Measurements from ENCODE around the gene IL24.
"Not testable (repeated sequence)": the region's sequence is repeated elsewhere in the genome, so short reads cannot be mapped to it uniquely, and the experiment has no call there.

Gene IL24

GRCh38 chr1:206897175-206897574 is at the start of gene IL24:
Gene IL24, plus strand, starts transcription at chr1:206897443. Its CDS starts 390 bp downstream, at chr1:206897833.
- TF ChIP-seq, protein P1, sequence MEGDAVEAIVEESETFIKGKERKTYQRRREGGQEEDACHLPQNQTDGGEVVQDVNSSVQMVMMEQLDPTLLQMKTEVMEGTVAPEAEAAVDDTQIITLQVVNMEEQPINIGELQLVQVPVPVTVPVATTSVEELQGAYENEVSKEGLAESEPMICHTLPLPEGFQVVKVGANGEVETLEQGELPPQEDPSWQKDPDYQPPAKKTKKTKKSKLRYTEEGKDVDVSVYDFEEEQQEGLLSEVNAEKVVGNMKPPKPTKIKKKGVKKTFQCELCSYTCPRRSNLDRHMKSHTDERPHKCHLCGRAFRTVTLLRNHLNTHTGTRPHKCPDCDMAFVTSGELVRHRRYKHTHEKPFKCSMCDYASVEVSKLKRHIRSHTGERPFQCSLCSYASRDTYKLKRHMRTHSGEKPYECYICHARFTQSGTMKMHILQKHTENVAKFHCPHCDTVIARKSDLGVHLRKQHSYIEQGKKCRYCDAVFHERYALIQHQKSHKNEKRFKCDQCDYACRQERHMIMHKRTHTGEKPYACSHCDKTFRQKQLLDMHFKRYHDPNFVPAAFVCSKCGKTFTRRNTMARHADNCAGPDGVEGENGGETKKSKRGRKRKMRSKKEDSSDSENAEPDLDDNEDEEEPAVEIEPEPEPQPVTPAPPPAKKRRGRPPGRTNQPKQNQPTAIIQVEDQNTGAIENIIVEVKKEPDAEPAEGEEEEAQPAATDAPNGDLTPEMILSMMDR (IDR thresholded peaks at IDR 0.05; ENCODE audit: low read depth, low read length): no peak
- no peak for TF ChIP-seq EZH2phosphoT487 (IDR thresholded peaks at IDR 0.05; ENCODE audit: low read depth)
- Histone ChIP-seq H3K27me3 (ENCODE audit: low read depth, low read length) (peaks cover 24% of the 10 kb centered on the region), H4K20me1 (ENCODE audit: insufficient read depth, low read length) (no peaks in the 10 kb centered on the region), H3K4me3 (ENCODE audit: low read length) (no peak within 1 kb of the TSS), H3K9me3 (ENCODE audit: insufficient read depth, low read length) (no peaks in the 10 kb centered on the region), H3K4me1 (ENCODE audit: low read length) (peaks cover 11% of the 10 kb centered on the region), H3K27ac (ENCODE audit: low read length) (no peak within 1 kb of the TSS), H3K4me2 (ENCODE audit: low read length) (no peak within 1 kb of the TSS), H3K9ac (ENCODE audit: low read length) (no peak within 1 kb of the TSS), H3K79me2 (ENCODE audit: low read length) (no peaks in the 10 kb centered on the region), H2AFZ (ENCODE audit: low read depth, low read length) (no peak within 1 kb of the TSS), H3K36me3 (replicated peaks; ENCODE audit: low read depth, low read length) (no peaks in the 10 kb centered on the region)

DNA sequence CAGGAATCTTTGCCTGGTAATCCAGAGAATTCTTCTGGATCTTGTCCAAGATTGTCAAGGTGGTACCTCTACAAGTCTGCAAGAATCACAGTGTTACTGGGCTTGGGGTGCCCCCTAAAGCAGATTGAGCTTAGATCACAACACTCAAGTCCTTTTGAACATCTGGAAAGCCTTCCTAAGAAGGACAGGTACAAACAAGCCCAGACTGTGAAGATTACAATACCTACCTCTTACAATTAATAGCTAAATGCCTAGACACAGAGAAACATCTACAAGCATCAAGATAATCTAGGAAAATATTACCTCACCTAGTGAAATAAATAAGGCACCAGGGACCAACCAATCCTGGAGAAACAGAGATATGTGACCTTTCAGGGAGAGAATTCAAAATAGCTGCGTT is 49.3 kb upstream of the IL24 start:
- no peak overlapping the region for H3K4me2 ChIP-seq (ENCODE audit: low read length)
- H3K27ac ChIP-seq (ENCODE audit: low read length): no peak overlapping the region
- H3K4me1 ChIP-seq (ENCODE audit: low read length): no peaks in the 10 kb centered on the region
- no peaks in the 10 kb centered on the region for H4K20me1 ChIP-seq (ENCODE audit: insufficient read depth, low read length)
- H2AFZ ChIP-seq (ENCODE audit: low read depth, low read length): no peak overlapping the region
- no peak overlapping the region for H3K9ac ChIP-seq (ENCODE audit: low read length)
- no peaks in the 10 kb centered on the region for H3K9me3 ChIP-seq (ENCODE audit: insufficient read depth, low read length)
- no peak overlapping the region for H3K4me3 ChIP-seq (ENCODE audit: low read length)
- H3K36me3 ChIP-seq (replicated peaks; ENCODE audit: low read depth, low read length): no peaks in the 10 kb centered on the region
- H3K27me3 ChIP-seq (ENCODE audit: low read depth, low read length): peaks cover 31% of the 10 kb centered on the region
- TF ChIP-seq, protein P1 (IDR thresholded peaks at IDR 0.05; ENCODE audit: low read depth, low read length): no peak
- TF ChIP-seq EZH2phosphoT487 (IDR thresholded peaks at IDR 0.05; ENCODE audit: low read depth): no peak
- no peaks in the 10 kb centered on the region for H3K79me2 ChIP-seq (ENCODE audit: low read length)

DNA sequence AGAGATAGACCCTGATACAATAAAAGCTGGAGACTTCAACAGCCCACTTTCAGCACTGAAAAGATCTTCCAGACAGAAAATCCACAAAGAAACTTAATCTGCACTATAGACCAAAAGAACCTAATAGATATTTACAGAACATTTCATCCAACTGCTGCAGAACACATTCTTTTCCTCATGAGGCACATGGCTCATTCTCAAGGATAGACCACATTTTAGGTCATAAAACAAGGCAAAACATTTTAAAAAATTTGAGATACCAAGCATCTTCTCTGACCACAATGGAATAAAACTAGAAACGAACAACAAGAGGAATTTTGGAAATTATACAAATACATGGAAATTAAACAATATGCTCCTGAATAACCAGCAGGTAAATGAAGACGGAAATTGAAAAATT is 46.8 kb upstream of the IL24 start:
- H3K4me3 ChIP-seq (ENCODE audit: low read length): no peak overlapping the region
- no peak overlapping the region for H3K4me2 ChIP-seq (ENCODE audit: low read length)
- no peaks in the 10 kb centered on the region for H4K20me1 ChIP-seq (ENCODE audit: insufficient read depth, low read length)
- H3K9me3 ChIP-seq (ENCODE audit: insufficient read depth, low read length): no peaks in the 10 kb centered on the region
- H3K27me3 ChIP-seq (ENCODE audit: low read depth, low read length): peaks cover 41% of the 10 kb centered on the region
- no peaks in the 10 kb centered on the region for H3K79me2 ChIP-seq (ENCODE audit: low read length)
- no peaks in the 10 kb centered on the region for H3K4me1 ChIP-seq (ENCODE audit: low read length)
- no peak overlapping the region for H3K27ac ChIP-seq (ENCODE audit: low read length)
- no peak overlapping the region for H3K9ac ChIP-seq (ENCODE audit: low read length)
- no peak overlapping the region for H2AFZ ChIP-seq (ENCODE audit: low read depth, low read length)
- TF ChIP-seq EZH2phosphoT487 (IDR thresholded peaks at IDR 0.05; ENCODE audit: low read depth): no peak
- TF ChIP-seq, protein P1 (IDR thresholded peaks at IDR 0.05; ENCODE audit: low read depth, low read length): no peak
- no peaks in the 10 kb centered on the region for H3K36me3 ChIP-seq (replicated peaks; ENCODE audit: low read depth, low read length)

GRCh38 chr1:206851341-206852010 is 45.8 kb upstream of the IL24 start:
- Histone ChIP-seq H2AFZ (ENCODE audit: low read depth, low read length) (no peak overlapping the region), H3K4me2 (ENCODE audit: low read length) (no peak overlapping the region), H3K9me3 (ENCODE audit: insufficient read depth, low read length) (no peaks in the 10 kb centered on the region), H4K20me1 (ENCODE audit: insufficient read depth, low read length) (no peaks in the 10 kb centered on the region), H3K79me2 (ENCODE audit: low read length) (no peaks in the 10 kb centered on the region), H3K4me1 (ENCODE audit: low read length) (no peaks in the 10 kb centered on the region), H3K9ac (ENCODE audit: low read length) (no peak overlapping the region), H3K27me3 (ENCODE audit: low read depth, low read length) (peaks cover 41% of the 10 kb centered on the region), H3K27ac (ENCODE audit: low read length) (no peak overlapping the region), H3K36me3 (replicated peaks; ENCODE audit: low read depth, low read length) (no peaks in the 10 kb centered on the region), H3K4me3 (ENCODE audit: low read length) (no peak overlapping the region)
- TF ChIP-seq, protein P1 (IDR thresholded peaks at IDR 0.05; ENCODE audit: low read depth, low read length): no peak
- TF ChIP-seq EZH2phosphoT487 (IDR thresholded peaks at IDR 0.05; ENCODE audit: low read depth): no peak

GRCh38 chr1:206852662-206853061 is 44.6 kb upstream of the IL24 start:
- H3K4me2 ChIP-seq (ENCODE audit: low read length); H3K4me1 ChIP-seq (ENCODE audit: low read length); H3K9ac ChIP-seq (ENCODE audit: low read length); H3K36me3 ChIP-seq (replicated peaks; ENCODE audit: low read depth, low read length); H2AFZ ChIP-seq (ENCODE audit: low read depth, low read length); H3K4me3 ChIP-seq (ENCODE audit: low read length); H3K9me3 ChIP-seq (ENCODE audit: insufficient read depth, low read length); H3K27ac ChIP-seq (ENCODE audit: low read length); H3K79me2 ChIP-seq (ENCODE audit: low read length); H4K20me1 ChIP-seq (ENCODE audit: insufficient read depth, low read length): not testable (repeated sequence)
- H3K27me3 ChIP-seq (ENCODE audit: low read depth, low read length): peaks cover 41% of the 10 kb centered on the region

GRCh38 chr1:206853696-206854095 is 43.5 kb upstream of the IL24 start:
- H3K9me3 ChIP-seq (ENCODE audit: insufficient read depth, low read length); H3K4me3 ChIP-seq (ENCODE audit: low read length); H3K4me1 ChIP-seq (ENCODE audit: low read length); H4K20me1 ChIP-seq (ENCODE audit: insufficient read depth, low read length); H3K9ac ChIP-seq (ENCODE audit: low read length); H3K36me3 ChIP-seq (replicated peaks; ENCODE audit: low read depth, low read length); H2AFZ ChIP-seq (ENCODE audit: low read depth, low read length); H3K79me2 ChIP-seq (ENCODE audit: low read length); H3K27ac ChIP-seq (ENCODE audit: low read length); H3K4me2 ChIP-seq (ENCODE audit: low read length): not testable (repeated sequence)
- peaks cover 41% of the 10 kb centered on the region for H3K27me3 ChIP-seq (ENCODE audit: low read depth, low read length)
